HEK293 (cell line): ENCODE measurements around the gene ABHD10.

Experiments used
- CTCF ChIA-PET: fragments of 350-600 bp; formaldehyde crosslinking; extraction: SDS; loops from one replicate; lab custom pipeline; 2021; ENCODE audit warnings: antibody characterized with exemption; lab: Yijun Ruan, JAX
- POLR2A ChIA-PET: fragments of 300-600 bp; formaldehyde crosslinking; extraction: SDS; loops from one replicate; lab custom pipeline; 2020; ENCODE audit warnings: antibody characterized with exemption, inconsistent platforms; lab: Yijun Ruan, JAX
- H3K27ac ChIP-seq: fragments of 200-500 bp; sonication (Bioruptor generic); 2 replicates; pipeline ENCODE4 v1.5.1; 2014; ENCODE audit warnings: low read depth, low read length, control low read depth, inconsistent platforms; ENCODE audit errors: extremely low read depth
- H3K36me3 ChIP-seq, 2 experiments: fragments of 200-500 bp in 1 of 2; sonication (Bioruptor generic) in 1 of 2; 1 replicate in 1 of 2; 2 replicates in 1 of 2; pipeline ENCODE4 v1.5.1; 2014 to 2017; ENCODE audit warnings: inconsistent platforms in 2 of 2, low read length in 2 of 2; ENCODE audit not compliant: control insufficient read depth in 2 of 2, insufficient read depth in 1 of 2
- H3K4me1 ChIP-seq: fragments of 200-500 bp; sonication (Bioruptor generic); 2 replicates; pipeline ENCODE4 v1.5.1; 2014; ENCODE audit warnings: mild to moderate bottlenecking, low read length, inconsistent platforms; ENCODE audit not compliant: control insufficient read depth, insufficient read depth
- H3K4me3 ChIP-seq: 2 replicates; pipeline ENCODE4 v1.5.1; 2011; ENCODE audit warnings: low read depth, mild to moderate bottlenecking, control low read depth, low read length, moderate library complexity
- H3K9me3 ChIP-seq: fragments of 200-500 bp; sonication (Bioruptor generic); 2 replicates; pipeline ENCODE4 v1.5.1; 2014; ENCODE audit warnings: low read depth, low read length, inconsistent platforms; ENCODE audit not compliant: control insufficient read depth, insufficient read depth
- KLF7 ChIP-seq: fragments of 450-650 bp; formaldehyde crosslinking; IDR thresholded peaks from 2 replicates; pipeline ENCODE4 v1.5.1; 2016; ENCODE audit warnings: missing biosample characterization, missing genetic modification characterization, borderline replicate concordance
- MZF1 ChIP-seq: fragments of 450-650 bp; formaldehyde crosslinking; IDR thresholded peaks from 2 replicates; pipeline ENCODE4 v1.5.1; 2017; ENCODE audit warnings: missing biosample characterization, missing genetic modification characterization, borderline replicate concordance
- RBAK ChIP-seq: fragments of 450-650 bp; formaldehyde crosslinking; IDR thresholded peaks from 2 replicates; pipeline ENCODE4 v1.5.1; 2016; ENCODE audit warnings: missing biosample characterization, missing genetic modification characterization
- SCRT1 ChIP-seq: fragments of 450-650 bp; formaldehyde crosslinking; IDR thresholded peaks from 2 replicates; pipeline ENCODE4 v1.5.1; 2016; ENCODE audit warnings: missing biosample characterization, missing genetic modification characterization, borderline replicate concordance
- ZFP69B ChIP-seq: fragments of 450-650 bp; formaldehyde crosslinking; IDR thresholded peaks from 2 replicates; pipeline ENCODE4 v1.5.1; 2016; ENCODE audit warnings: missing biosample characterization, missing genetic modification characterization
- ZNF274 ChIP-seq, 2 experiments: fragments of 200-500 bp in 1 of 2; fragments of 450-650 bp in 1 of 2; sonication (Bioruptor generic) in 1 of 2; formaldehyde crosslinking in 1 of 2; IDR thresholded peaks; 2 replicates each; pipeline versions ENCODE4 v1.5.1 to v1.6.1; 2014 to 2016; ENCODE audit warnings: borderline replicate concordance in 1 of 2, inconsistent platforms in 1 of 2, low read length in 1 of 2, missing biosample characterization in 1 of 2, missing genetic modification characterization in 1 of 2
- ZNF391 ChIP-seq: fragments of 450-650 bp; formaldehyde crosslinking; IDR thresholded peaks from 2 replicates; pipeline ENCODE4 v1.5.1; 2016; ENCODE audit warnings: low read depth, missing biosample characterization, missing genetic modification characterization, borderline replicate concordance
- ZNF416 ChIP-seq: fragments of 450-650 bp; formaldehyde crosslinking; IDR thresholded peaks from 2 replicates; pipeline ENCODE4 v1.5.1; 2016; ENCODE audit warnings: missing biosample characterization, missing genetic modification characterization
- ZNF426 ChIP-seq: fragments of 450-650 bp; formaldehyde crosslinking; IDR thresholded peaks from 2 replicates; pipeline ENCODE4 v1.5.1; 2017; ENCODE audit warnings: missing biosample characterization, missing genetic modification characterization, mild to moderate bottlenecking, inconsistent platforms, moderate library complexity
- ZNF670 ChIP-seq: fragments of 450-650 bp; formaldehyde crosslinking; IDR thresholded peaks from 2 replicates; pipeline ENCODE4 v1.5.1; 2016; ENCODE audit warnings: missing biosample characterization, missing genetic modification characterization, low read depth
- ZNF747 ChIP-seq: fragments of 450-650 bp; formaldehyde crosslinking; IDR thresholded peaks from 2 replicates; pipeline ENCODE4 v1.5.1; 2016; ENCODE audit warnings: missing biosample characterization, missing genetic modification characterization
- TF ChIP-seq, protein P1 (sequence below): fragments of 450-650 bp; IDR thresholded peaks from 2 replicates; pipeline ENCODE4 v1.5.1; 2018; ENCODE audit warnings: missing biosample characterization, missing genetic modification characterization
- TF ChIP-seq, protein P2 (sequence below): fragments of 450-650 bp; formaldehyde crosslinking; IDR thresholded peaks from 2 replicates; pipeline ENCODE4 v1.5.1; 2016; ENCODE audit warnings: missing biosample characterization, missing genetic modification characterization, low read depth
- TF ChIP-seq, protein P3 (sequence below): fragments of 450-650 bp; formaldehyde crosslinking; IDR thresholded peaks from 2 replicates; pipeline ENCODE4 v1.5.1; 2017; ENCODE audit warnings: missing biosample characterization, missing genetic modification characterization
- TF ChIP-seq, protein P4 (sequence below): fragments of 450-650 bp; formaldehyde crosslinking; conservative IDR thresholded peaks from 2 replicates; pipeline ENCODE4 v1.5.1; 2016; ENCODE audit warnings: low read depth, missing biosample characterization, missing genetic modification characterization
- TF ChIP-seq, protein P5 (sequence below): fragments of 450-650 bp; formaldehyde crosslinking; IDR thresholded peaks from 2 replicates; pipeline ENCODE4 v1.5.1; 2016; ENCODE audit warnings: missing biosample characterization, missing genetic modification characterization

Gene ABHD10

DNA sequence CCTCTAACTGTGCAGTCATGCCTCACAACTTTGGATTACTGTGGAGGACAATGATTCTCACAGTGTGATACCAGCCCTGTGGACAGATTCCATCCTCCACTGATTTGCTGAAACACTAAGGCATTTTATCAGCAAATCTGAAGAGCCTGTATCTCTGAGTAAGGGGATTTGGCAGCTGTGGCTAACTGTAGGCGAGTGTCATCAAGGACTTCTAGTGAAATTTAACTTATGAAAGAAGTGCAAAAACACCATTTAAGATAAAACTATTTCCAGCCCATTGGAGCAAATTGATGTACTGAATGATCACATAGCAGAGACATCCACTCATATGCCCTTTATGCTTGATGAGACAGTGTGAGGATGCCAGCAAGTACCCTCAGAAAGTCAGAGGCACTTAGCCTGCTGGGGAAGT is 41.9 kb downstream of the ABHD10 start:
- ChIA-PET CTCF (interaction anchor here (0.7 kb wide), 1 partner anchor 60 kb away, joined by 4 read pairs; no protein-coding TSS in a partner anchor), POLR2A (no interaction called here)
- Histone ChIP-seq H3K27ac (no peak overlapping the region), H3K4me1 (no peaks in the 10 kb centered on the region), H3K9me3 (no peaks in the 10 kb centered on the region), H3K36me3 (no peaks in the 10 kb centered on the region), H3K4me3 (no peak overlapping the region)
- TF ChIP-seq KLF7 (tag by site-specific recombination) (no peak), SCRT1 (tag by site-specific recombination) (no peak)
- TF ChIP-seq, protein P1, sequence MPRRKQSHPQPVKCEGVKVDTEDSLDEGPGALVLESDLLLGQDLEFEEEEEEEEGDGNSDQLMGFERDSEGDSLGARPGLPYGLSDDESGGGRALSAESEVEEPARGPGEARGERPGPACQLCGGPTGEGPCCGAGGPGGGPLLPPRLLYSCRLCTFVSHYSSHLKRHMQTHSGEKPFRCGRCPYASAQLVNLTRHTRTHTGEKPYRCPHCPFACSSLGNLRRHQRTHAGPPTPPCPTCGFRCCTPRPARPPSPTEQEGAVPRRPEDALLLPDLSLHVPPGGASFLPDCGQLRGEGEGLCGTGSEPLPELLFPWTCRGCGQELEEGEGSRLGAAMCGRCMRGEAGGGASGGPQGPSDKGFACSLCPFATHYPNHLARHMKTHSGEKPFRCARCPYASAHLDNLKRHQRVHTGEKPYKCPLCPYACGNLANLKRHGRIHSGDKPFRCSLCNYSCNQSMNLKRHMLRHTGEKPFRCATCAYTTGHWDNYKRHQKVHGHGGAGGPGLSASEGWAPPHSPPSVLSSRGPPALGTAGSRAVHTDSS (tag by site-specific recombination): no peak

DNA sequence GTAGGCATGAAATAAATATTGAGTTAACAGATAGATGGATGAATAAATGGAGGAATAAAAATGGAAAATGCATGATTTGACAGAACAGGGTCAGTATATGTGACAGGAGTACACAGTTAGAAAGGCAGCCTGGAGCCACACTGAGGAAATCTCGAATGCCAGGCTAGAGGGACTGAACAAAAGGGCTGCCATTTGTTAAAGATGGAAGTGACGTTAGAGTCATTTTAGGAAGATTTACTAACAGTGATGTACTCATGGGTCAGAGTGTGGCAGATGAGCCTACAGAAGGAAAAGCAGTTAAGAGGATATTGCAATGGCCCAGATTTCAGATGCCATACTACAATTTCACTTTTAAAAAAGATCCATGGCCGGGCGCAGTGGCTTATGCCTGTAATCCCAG is 48.3 kb downstream of the ABHD10 start:
- Histone ChIP-seq H3K4me3 (no peak overlapping the region), H3K9me3 (no peaks in the 10 kb centered on the region), H3K4me1 (no peaks in the 10 kb centered on the region), H3K27ac (no peak overlapping the region), H3K36me3 (no peaks in the 10 kb centered on the region)
- POLR2A ChIA-PET: no interaction called here
- CTCF ChIA-PET: interaction anchor here (1.5 kb wide), 1 partner anchor 13 kb away, joined by 5 read pairs; no protein-coding TSS in a partner anchor
- TF ChIP-seq, protein P2, sequence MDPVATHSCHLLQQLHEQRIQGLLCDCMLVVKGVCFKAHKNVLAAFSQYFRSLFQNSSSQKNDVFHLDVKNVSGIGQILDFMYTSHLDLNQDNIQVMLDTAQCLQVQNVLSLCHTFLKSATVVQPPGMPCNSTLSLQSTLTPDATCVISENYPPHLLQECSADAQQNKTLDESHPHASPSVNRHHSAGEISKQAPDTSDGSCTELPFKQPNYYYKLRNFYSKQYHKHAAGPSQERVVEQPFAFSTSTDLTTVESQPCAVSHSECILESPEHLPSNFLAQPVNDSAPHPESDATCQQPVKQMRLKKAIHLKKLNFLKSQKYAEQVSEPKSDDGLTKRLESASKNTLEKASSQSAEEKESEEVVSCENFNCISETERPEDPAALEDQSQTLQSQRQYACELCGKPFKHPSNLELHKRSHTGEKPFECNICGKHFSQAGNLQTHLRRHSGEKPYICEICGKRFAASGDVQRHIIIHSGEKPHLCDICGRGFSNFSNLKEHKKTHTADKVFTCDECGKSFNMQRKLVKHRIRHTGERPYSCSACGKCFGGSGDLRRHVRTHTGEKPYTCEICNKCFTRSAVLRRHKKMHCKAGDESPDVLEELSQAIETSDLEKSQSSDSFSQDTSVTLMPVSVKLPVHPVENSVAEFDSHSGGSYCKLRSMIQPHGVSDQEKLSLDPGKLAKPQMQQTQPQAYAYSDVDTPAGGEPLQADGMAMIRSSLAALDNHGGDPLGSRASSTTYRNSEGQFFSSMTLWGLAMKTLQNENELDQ (tag by site-specific recombination): no peak

DNA sequence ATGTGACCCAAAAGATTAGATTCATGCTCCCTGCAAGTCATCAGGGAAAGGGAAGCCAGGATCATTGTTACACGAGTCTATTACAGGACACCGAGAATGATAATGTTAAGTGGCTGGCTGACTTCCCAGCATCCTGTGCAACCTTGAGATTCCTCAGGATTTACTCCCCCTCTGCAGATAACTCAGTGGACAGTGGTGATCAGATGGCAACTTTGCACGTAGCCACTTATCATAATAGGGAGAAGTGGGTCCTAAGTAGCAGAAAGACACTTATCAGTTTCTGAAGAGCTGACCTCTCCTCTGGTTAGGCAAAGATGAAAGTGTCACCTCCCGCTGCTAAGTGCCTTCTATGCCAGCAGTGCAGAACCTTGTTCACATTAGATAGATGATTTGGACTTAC is 49.0 kb downstream of the ABHD10 start:
- H3K4me3 ChIP-seq: no peak overlapping the region
- no peaks in the 10 kb centered on the region for H3K4me1 ChIP-seq
- no peaks in the 10 kb centered on the region for H3K9me3 ChIP-seq
- H3K36me3 ChIP-seq: no peaks in the 10 kb centered on the region
- POLR2A ChIA-PET: interaction anchor here (0.6 kb wide), 1 partner anchor 114 kb away, joined by 3 read pairs; no protein-coding TSS in a partner anchor
- CTCF ChIA-PET: interaction anchor here (0.8 to 1.1 kb wide), 2 partner anchors 12 to 14 kb away, joined by 3 read pairs; no protein-coding TSS in a partner anchor
- no peak overlapping the region for H3K27ac ChIP-seq
- TF ChIP-seq, protein P3, sequence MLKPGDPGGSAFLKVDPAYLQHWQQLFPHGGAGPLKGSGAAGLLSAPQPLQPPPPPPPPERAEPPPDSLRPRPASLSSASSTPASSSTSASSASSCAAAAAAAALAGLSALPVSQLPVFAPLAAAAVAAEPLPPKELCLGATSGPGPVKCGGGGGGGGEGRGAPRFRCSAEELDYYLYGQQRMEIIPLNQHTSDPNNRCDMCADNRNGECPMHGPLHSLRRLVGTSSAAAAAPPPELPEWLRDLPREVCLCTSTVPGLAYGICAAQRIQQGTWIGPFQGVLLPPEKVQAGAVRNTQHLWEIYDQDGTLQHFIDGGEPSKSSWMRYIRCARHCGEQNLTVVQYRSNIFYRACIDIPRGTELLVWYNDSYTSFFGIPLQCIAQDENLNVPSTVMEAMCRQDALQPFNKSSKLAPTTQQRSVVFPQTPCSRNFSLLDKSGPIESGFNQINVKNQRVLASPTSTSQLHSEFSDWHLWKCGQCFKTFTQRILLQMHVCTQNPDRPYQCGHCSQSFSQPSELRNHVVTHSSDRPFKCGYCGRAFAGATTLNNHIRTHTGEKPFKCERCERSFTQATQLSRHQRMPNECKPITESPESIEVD (tag by site-specific recombination): no peak
- TF ChIP-seq, protein P4, sequence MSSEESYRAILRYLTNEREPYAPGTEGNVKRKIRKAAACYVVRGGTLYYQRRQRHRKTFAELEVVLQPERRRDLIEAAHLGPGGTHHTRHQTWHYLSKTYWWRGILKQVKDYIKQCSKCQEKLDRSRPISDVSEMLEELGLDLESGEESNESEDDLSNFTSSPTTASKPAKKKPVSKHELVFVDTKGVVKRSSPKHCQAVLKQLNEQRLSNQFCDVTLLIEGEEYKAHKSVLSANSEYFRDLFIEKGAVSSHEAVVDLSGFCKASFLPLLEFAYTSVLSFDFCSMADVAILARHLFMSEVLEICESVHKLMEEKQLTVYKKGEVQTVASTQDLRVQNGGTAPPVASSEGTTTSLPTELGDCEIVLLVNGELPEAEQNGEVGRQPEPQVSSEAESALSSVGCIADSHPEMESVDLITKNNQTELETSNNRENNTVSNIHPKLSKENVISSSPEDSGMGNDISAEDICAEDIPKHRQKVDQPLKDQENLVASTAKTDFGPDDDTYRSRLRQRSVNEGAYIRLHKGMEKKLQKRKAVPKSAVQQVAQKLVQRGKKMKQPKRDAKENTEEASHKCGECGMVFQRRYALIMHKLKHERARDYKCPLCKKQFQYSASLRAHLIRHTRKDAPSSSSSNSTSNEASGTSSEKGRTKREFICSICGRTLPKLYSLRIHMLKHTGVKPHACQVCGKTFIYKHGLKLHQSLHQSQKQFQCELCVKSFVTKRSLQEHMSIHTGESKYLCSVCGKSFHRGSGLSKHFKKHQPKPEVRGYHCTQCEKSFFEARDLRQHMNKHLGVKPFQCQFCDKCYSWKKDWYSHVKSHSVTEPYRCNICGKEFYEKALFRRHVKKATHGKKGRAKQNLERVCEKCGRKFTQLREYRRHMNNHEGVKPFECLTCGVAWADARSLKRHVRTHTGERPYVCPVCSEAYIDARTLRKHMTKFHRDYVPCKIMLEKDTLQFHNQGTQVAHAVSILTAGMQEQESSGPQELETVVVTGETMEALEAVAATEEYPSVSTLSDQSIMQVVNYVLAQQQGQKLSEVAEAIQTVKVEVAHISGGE: no peak
- TF ChIP-seq ZFP69B (tag by site-specific recombination) (no peak), ZNF670 (tag by site-specific recombination) (no peak), ZNF426 (tag by site-specific recombination) (no peak), ZNF416 (tag by site-specific recombination) (no peak), ZNF747 (tag by site-specific recombination) (no peak), ZNF274 (IDR thresholded peaks at IDR 0.05; ENCODE audit: low read length) (no peak), ZNF274 (tag by site-specific recombination; IDR thresholded peaks at IDR 0.05; ENCODE audit: borderline replicate concordance) (no peak), ZNF391 (tag by site-specific recombination) (no peak), RBAK (no peak), MZF1 (tag by site-specific recombination) (no peak)
- TF ChIP-seq, protein P5, sequence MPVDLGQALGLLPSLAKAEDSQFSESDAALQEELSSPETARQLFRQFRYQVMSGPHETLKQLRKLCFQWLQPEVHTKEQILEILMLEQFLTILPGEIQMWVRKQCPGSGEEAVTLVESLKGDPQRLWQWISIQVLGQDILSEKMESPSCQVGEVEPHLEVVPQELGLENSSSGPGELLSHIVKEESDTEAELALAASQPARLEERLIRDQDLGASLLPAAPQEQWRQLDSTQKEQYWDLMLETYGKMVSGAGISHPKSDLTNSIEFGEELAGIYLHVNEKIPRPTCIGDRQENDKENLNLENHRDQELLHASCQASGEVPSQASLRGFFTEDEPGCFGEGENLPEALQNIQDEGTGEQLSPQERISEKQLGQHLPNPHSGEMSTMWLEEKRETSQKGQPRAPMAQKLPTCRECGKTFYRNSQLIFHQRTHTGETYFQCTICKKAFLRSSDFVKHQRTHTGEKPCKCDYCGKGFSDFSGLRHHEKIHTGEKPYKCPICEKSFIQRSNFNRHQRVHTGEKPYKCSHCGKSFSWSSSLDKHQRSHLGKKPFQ (tag by site-specific recombination): no peak
